ENCODE measurements around the gene UGT1A8.
"Not testable (repeated sequence)": the region's sequence is repeated elsewhere in the genome, so short reads cannot be mapped to it uniquely, and the experiment has no call there.

UGT1A8 gene

DNA sequence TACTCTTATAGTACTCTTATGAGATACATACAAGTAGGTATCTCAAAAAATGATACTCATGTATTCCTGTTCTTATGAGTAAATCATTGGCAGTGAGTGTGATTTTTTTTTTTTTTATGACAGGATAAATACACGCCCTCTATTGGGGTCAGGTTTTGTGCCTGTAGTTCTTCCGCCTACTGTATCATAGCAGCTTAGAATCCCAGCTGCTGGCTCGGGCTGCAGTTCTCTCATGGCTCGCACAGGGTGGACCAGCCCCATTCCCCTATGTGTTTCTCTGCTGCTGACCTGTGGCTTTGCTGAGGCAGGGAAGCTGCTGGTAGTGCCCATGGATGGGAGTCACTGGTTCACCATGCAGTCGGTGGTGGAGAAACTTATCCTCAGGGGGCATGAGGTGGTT, at the start of gene UGT1A8:
Gene UGT1A8 (plus strand): TSS at position 158 of the 400 bp plus-strand sequence. CDS start 75 bp downstream, at position 233.
- DNase-seq (ENCODE audit: extremely low spot score, insufficient read length, low read depth); FAIRE-seq: not testable (repeated sequence)

- DNase-seq (ENCODE audit: extremely low spot score, insufficient read length, low read depth) = no peak
- FAIRE-seq = no peak
Measured at GRCh38 chr2:233571001-233571400, 46.4 kb upstream of the UGT1A8 start.

GRCh38 chr2:233571462-233571861, 46.0 kb upstream of the UGT1A8 start:
- FAIRE-seq = peak; percentile 12
- DNase-seq (ENCODE audit: extremely low spot score, insufficient read length, low read depth) = no peak

DNA sequence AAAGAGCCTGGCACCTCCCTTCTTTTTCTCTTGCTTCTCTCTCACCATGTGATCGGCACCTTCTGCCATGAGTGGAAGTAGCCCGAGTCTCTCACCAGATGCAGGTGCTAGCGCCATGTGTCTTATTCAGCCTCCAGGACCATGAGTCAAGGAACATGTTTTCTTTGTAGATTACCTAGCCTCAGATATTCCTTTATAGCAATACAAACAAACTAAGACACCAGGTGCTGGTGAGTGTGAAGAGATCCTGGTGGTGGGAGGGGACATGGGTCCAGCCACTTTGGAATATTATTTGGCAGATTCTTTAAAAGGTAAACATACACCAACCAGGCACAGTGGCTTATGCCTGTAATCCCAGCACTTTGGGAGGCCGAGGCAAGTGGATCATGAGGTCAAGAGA, 45.0 kb upstream of the UGT1A8 start:
- no peak for DNase-seq (ENCODE audit: extremely low spot score, insufficient read length, low read depth)

GRCh38 chr2:233577341-233577740, 40.1 kb upstream of the UGT1A8 start:
- DNase-seq (ENCODE audit: extremely low spot score, insufficient read length, low read depth); FAIRE-seq: not testable (repeated sequence)

More for the DNA sequence above, 45.0 kb upstream of the UGT1A8 start:
- no peak for FAIRE-seq

- not testable (repeated sequence) for FAIRE-seq; DNase-seq (ENCODE audit: extremely low spot score, insufficient read length, low read depth)
Measured at GRCh38 chr2:233583217-233583965, 34.0 kb upstream of the UGT1A8 start.

GRCh38 chr2:233584210-233584609, 33.2 kb upstream of the UGT1A8 start:
- no peak for FAIRE-seq
- no peak for DNase-seq (ENCODE audit: extremely low spot score, insufficient read length, low read depth)

- no peak for DNase-seq (ENCODE audit: extremely low spot score, insufficient read length, low read depth)
- FAIRE-seq = no peak
Measured at GRCh38 chr2:233588400-233588799, 29.0 kb upstream of the UGT1A8 start.

DNA sequence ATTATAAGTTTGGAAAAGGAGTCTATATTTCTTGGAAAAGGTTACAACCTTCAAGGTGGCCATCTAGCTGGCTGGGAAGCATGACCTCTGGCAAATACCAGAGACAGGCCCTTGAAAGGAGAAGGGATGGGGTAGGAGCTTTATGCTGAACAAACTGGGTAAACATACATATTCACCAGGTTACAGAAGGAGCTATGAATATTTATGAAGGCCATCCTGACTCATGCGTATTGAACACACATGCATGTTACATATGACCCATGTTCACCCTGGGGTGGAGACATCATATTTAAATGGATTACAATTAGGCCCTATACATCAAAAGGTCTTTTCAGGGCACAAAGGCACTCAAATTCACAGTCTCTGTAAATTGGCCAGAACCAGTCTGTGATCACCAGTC, 24.7 kb upstream of the UGT1A8 start:
- peak; percentile 70 for FAIRE-seq
- not testable (repeated sequence) for DNase-seq (ENCODE audit: extremely low spot score, insufficient read length, low read depth)

- FAIRE-seq (peak; percentile 60), DNase-seq (ENCODE audit: extremely low spot score, insufficient read length, low read depth) (no peak)
Measured at GRCh38 chr2:233593201-233593600, 24.2 kb upstream of the UGT1A8 start.

GRCh38 chr2:233597522-233597921, 19.9 kb upstream of the UGT1A8 start:
- no peak for DNase-seq (ENCODE audit: extremely low spot score, insufficient read length, low read depth)
- FAIRE-seq = no peak

DNA sequence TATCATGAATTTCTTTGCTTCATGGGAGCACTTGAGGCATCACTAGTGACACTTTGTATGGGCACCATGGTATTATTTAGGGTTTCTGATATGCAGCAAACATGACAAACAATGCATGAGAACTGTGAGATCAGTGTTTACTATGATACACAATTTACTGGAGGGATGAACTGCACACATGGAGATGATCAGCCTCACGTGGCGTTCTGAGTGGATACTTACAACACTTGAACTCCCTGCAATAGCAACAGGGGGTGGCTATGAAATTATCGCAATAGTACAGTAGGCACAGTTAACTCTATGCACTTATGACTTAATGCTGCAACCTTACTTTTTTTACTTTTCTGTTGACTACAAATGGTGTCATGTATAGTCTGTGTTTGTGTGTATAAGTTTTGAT, 18.5 kb upstream of the UGT1A8 start:
- no peak for FAIRE-seq
- no peak for DNase-seq (ENCODE audit: extremely low spot score, insufficient read length, low read depth)

DNA sequence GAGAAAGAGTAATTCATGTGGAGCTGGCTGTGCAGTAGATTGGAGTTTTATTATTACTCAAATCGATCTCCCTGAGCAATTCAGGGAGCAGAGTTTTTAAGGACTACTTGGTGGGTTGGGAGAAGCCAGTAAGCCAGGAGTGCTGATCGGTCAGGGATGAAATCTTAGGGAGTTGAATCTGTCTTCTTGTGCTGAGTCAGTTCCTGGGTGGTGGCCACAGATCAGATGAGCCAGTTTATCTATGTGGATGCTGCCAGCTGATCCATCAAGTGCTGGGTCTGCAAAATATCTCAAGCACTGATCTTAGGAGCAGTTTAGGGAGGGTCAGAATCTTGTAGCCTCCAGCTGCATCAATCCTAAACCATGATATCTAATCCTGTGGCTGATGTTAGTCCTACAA, 17.0 kb upstream of the UGT1A8 start:
- no peak for DNase-seq (ENCODE audit: extremely low spot score, insufficient read length, low read depth)
- FAIRE-seq = no peak

DNA sequence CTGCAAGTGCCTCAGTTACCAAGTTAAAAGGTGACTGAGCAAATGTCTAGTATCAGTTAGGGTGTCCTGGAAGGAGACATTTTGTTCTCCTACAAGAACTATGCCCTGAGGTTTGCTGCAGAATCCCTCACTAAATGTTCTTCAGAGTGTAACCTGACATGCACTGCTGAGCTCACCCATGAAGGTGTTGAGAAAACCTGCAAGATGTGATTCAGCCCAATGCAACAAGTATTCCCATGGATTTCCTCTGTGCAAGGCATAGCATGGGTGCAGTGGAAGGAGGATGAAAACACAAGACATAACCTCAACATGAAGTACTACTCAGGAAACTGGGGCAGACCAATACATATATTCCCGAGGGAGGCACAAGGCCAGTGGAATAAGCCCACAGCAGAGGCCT, 15.4 kb upstream of the UGT1A8 start:
- FAIRE-seq (no peak), DNase-seq (ENCODE audit: extremely low spot score, insufficient read length, low read depth) (no peak)

- DNase-seq (ENCODE audit: extremely low spot score, insufficient read length, low read depth) (no peak), FAIRE-seq (no peak)
Measured at GRCh38 chr2:233603520-233603919, 13.9 kb upstream of the UGT1A8 start.

GRCh38 chr2:233604826-233605225, 12.6 kb upstream of the UGT1A8 start:
- FAIRE-seq = no peak

DNA sequence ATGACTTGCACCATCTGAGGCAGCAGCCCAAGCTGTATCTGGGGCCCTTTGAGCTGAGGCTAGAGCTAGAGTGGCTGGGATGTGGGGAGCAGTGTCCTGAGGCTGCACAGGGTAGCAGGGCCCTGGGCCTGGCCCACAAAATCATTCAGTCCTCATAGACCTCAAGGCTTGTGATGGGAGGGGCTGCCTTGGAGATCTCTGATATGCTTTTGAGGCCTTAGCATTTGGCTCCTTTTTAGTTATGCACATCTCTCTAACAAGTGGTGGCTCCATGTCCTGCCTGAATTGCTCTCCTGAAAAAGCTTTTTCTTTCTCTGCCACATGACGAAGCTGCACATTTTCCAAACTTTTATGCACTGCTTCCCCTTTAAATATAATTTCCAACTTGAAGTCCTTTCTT, 11.8 kb upstream of the UGT1A8 start:
- FAIRE-seq (no peak), DNase-seq (ENCODE audit: extremely low spot score, insufficient read length, low read depth) (no peak)

More at GRCh38 chr2:233604826-233605225, 12.6 kb upstream of the UGT1A8 start:
- no peak for DNase-seq (ENCODE audit: extremely low spot score, insufficient read length, low read depth)

GRCh38 chr2:233611284-233611683, 6.1 kb upstream of the UGT1A8 start:
- FAIRE-seq (no peak), DNase-seq (ENCODE audit: extremely low spot score, insufficient read length, low read depth) (no peak)

GRCh38 chr2:233620204-233620603, 2.8 kb downstream of the UGT1A8 start:
- FAIRE-seq = no peak
- no peak for DNase-seq (ENCODE audit: extremely low spot score, insufficient read length, low read depth)

DNA sequence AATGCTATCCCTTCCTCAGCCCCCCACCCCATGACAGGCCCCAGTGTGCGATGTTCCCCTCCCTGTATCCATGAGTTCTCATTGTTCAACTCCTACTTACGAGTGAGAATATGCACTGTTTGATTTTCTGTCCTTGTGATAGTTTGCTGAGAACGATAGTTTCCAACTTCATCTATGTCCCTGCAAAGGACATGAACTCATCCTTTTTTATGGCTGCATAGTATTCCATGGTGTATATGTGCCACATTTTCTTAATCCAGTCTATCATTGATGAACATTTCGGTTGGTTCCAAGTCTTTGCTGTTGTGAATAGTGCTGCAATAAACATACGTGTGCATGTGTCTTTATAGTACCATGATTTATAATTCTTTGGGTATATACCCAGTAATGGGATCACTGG, 4.4 kb downstream of the UGT1A8 start:
- not testable (repeated sequence) for FAIRE-seq; DNase-seq (ENCODE audit: extremely low spot score, insufficient read length, low read depth)

- no peak for FAIRE-seq
Measured at GRCh38 chr2:233627331-233628025, 10.0 kb downstream of the UGT1A8 start.

More at GRCh38 chr2:233627331-233628025, 10.0 kb downstream of the UGT1A8 start:
- no peak for DNase-seq (ENCODE audit: extremely low spot score, insufficient read length, low read depth)
